A673 (cell line): ENCODE results near the gene SMARCAL1. TPM values are rescaled to one million over a fixed set of nuclear protein-coding genes. Genes with fewer than 3 reads are reported as not detected.

Experiments used
- BruUV-seq: library from RNA; stranded (reverse); fragments of 400-500 nt; replicated peaks from 2 replicates; lab custom pipeline; 2021; lab: Mats Ljungman, UMichigan
- CTCF ChIA-PET: fragments of 300-600 bp; sonication (Branson Sonifier 250); formaldehyde crosslinking; loops from one replicate; lab custom pipeline; 2022; ENCODE audit warnings: antibody characterized with exemption; lab: Charles Lee
- POLR2A ChIA-PET: fragments of 300-600 bp; sonication (Branson Sonifier 250); formaldehyde crosslinking; loops from one replicate; lab custom pipeline; 2022; ENCODE audit warnings: antibody characterized with exemption; ENCODE audit not compliant: low non-redundant PET; lab: Charles Lee
- DNase-seq: peaks from one replicate; pipeline ENCODE4 v3.0.0-alpha.2; 2015; ENCODE audit warnings: low spot score
- H3K27ac ChIP-seq: fragments of 200-600 bp; sonication (generic); 2 replicates; pipeline ENCODE4 v1.5.1; 2016; ENCODE audit warnings: mixed run types, low read depth, mild to moderate bottlenecking, mixed read lengths, antibody characterized with exemption, low read length; ENCODE audit not compliant: poor library complexity, severe bottlenecking
- H3K27me3 ChIP-seq: fragments of 200-600 bp; sonication (generic); replicated peaks from 2 replicates; pipeline ENCODE4 v1.6.1; 2017; ENCODE audit warnings: mixed run types, low read depth, mild to moderate bottlenecking, mixed read lengths, antibody characterized with exemption, low read length; ENCODE audit not compliant: insufficient read depth, poor library complexity
- H3K36me3 ChIP-seq: fragments of 200-600 bp; sonication (generic); 2 replicates; pipeline ENCODE4 v1.6.1; 2016; ENCODE audit warnings: mixed run types, mild to moderate bottlenecking, mixed read lengths, antibody characterized with exemption, low read length; ENCODE audit not compliant: insufficient read depth, poor library complexity, severe bottlenecking
- H3K4me1 ChIP-seq: fragments of 200-600 bp; sonication (generic); 2 replicates; pipeline ENCODE4 v1.6.1; 2017; ENCODE audit warnings: mixed run types, mild to moderate bottlenecking, mixed read lengths, antibody characterized with exemption, low read length; ENCODE audit not compliant: insufficient read depth, poor library complexity, severe bottlenecking
- H3K4me3 ChIP-seq: fragments of 200-600 bp; sonication (generic); 2 replicates; pipeline ENCODE4 v1.5.1; 2016; ENCODE audit warnings: low read depth, mixed run types, mild to moderate bottlenecking, mixed read lengths, low read length; ENCODE audit not compliant: poor library complexity, severe bottlenecking
- H3K9me3 ChIP-seq: fragments of 200-600 bp; sonication (generic); 2 replicates; pipeline ENCODE4 v1.6.1; 2016; ENCODE audit warnings: mixed run types, low read depth, mild to moderate bottlenecking, mixed read lengths, antibody characterized with exemption, low read length; ENCODE audit not compliant: poor library complexity, severe bottlenecking
- EZH2 ChIP-seq: fragments of 200-600 bp; sonication (generic); IDR thresholded peaks from 2 replicates; pipeline ENCODE4 v1.6.1; 2017; ENCODE audit warnings: borderline replicate concordance, low read depth, mild to moderate bottlenecking, mixed read lengths, antibody characterized with exemption, low read length; ENCODE audit not compliant: poor library complexity, severe bottlenecking
- intact Hi-C: fragments of 100-400 bp; cut with micrococcal nuclease; formaldehyde crosslinking; loops from one replicate; pipeline ENCODE4 v1.10.0; 2022; ENCODE audit not compliant: unreplicated experiment
- total RNA-seq: library from RNA; stranded (reverse); gene quantifications from 2 replicates; pipeline ENCODE4 v1.2.3, GENCODE V29; 2021
- TF ChIP-seq, protein P1 (sequence below): fragments of 300-800, 200-600 bp; sonication (generic); conservative IDR thresholded peaks from 2 replicates; pipeline ENCODE4 v1.5.1; 2017; ENCODE audit warnings: low read depth, mild to moderate bottlenecking, antibody characterized with exemption, low read length, moderate library complexity, mixed read lengths

SMARCAL1 gene
- total RNA-seq, 1 experiment from 2014 or later: 20.7 TPM

- no TSS peak for BruUV-seq
- H3K27ac ChIP-seq: no peak overlapping the region
- no peak overlapping the region for H3K4me3 ChIP-seq
- intact Hi-C loops: no loop called here
- H3K4me1 ChIP-seq: no peaks in the 10 kb centered on the region
- H3K36me3 ChIP-seq: peaks cover 3% of the 10 kb centered on the region
- H3K27me3 ChIP-seq: no peaks in the 10 kb centered on the region
- ChIA-PET POLR2A (no interaction called here), CTCF (no interaction called here)
- no peak for DNase-seq
- no peak for TF ChIP-seq EZH2
- TF ChIP-seq, protein P1, sequence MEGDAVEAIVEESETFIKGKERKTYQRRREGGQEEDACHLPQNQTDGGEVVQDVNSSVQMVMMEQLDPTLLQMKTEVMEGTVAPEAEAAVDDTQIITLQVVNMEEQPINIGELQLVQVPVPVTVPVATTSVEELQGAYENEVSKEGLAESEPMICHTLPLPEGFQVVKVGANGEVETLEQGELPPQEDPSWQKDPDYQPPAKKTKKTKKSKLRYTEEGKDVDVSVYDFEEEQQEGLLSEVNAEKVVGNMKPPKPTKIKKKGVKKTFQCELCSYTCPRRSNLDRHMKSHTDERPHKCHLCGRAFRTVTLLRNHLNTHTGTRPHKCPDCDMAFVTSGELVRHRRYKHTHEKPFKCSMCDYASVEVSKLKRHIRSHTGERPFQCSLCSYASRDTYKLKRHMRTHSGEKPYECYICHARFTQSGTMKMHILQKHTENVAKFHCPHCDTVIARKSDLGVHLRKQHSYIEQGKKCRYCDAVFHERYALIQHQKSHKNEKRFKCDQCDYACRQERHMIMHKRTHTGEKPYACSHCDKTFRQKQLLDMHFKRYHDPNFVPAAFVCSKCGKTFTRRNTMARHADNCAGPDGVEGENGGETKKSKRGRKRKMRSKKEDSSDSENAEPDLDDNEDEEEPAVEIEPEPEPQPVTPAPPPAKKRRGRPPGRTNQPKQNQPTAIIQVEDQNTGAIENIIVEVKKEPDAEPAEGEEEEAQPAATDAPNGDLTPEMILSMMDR: no peak
- H3K9me3 ChIP-seq: no peaks in the 10 kb centered on the region
Measured at GRCh38 chr2:216486271-216486670, 74.0 kb downstream of the SMARCAL1 start.

- Histone ChIP-seq H3K4me3 (no peak overlapping the region), H3K36me3 (peaks cover 3% of the 10 kb centered on the region), H3K27ac (no peak overlapping the region), H3K9me3 (no peaks in the 10 kb centered on the region), H3K4me1 (peaks cover 4% of the 10 kb centered on the region), H3K27me3 (no peaks in the 10 kb centered on the region)
- BruUV-seq: no TSS peak
- POLR2A ChIA-PET: no interaction called here
- no peak for TF ChIP-seq EZH2
- TF ChIP-seq, protein P1: no peak
- DNase-seq: no peak
- CTCF ChIA-PET: no interaction called here
- intact Hi-C loops: no loop called here
Measured at GRCh38 chr2:216486708-216487107, 74.4 kb downstream of the SMARCAL1 start.

DNA sequence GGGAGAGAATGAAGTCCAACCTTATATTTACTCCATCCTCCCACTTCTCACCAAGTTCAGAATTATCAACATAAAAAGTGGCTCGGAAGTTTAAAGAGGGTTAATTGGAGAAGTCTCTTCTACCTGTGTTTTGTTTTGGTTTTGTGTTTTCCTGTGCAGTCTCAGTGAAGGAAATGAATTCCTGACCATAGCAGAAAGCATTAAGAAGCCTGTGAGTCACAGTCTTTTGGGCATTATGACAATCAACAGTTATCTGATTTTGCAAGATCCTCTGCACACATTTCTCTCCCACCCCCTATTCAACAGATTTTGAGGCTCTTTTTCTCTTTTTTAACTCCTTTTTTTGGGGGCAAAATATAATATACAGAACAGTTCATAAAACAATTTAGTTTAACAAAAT lies 77.8 kb downstream of the SMARCAL1 start:
- intact Hi-C loops: no loop called here

More for the DNA sequence above, 77.8 kb downstream of the SMARCAL1 start:
- DNase-seq: no peak
- no peak overlapping the region for H3K4me3 ChIP-seq
- H3K9me3 ChIP-seq: no peaks in the 10 kb centered on the region
- no peaks in the 10 kb centered on the region for H3K36me3 ChIP-seq
- ChIA-PET POLR2A (no interaction called here), CTCF (no interaction called here)
- H3K27me3 ChIP-seq: no peaks in the 10 kb centered on the region
- no peak overlapping the region for H3K27ac ChIP-seq
- TF ChIP-seq EZH2: no peak
- TF ChIP-seq, protein P1: no peak
- peaks cover 27% of the 10 kb centered on the region for H3K4me1 ChIP-seq
- no TSS peak for BruUV-seq
